Tibial nerve (tissue), 4 donors: ENCODE measurements around the gene ZBED4. TPM values are rescaled to one million over a fixed set of nuclear protein-coding genes. Genes with fewer than 3 reads are reported as not detected.

ENCODE experiments used
- DNase-seq, 2 donors: peaks; one replicate each; pipeline ENCODE4 v3.0.0-alpha.2; 2019; ENCODE audit warnings: low spot score in 2 of 2
- H3K27ac ChIP-seq, 4 donors: fragments of 200-600 bp; sonication (generic) in 3 of 4; one replicate each; pipeline ENCODE4 v1.5.1; 2017 to 2019; ENCODE audit warnings: mild to moderate bottlenecking in 1 of 4
- H3K27me3 ChIP-seq, 2 donors: fragments of 200-600 bp; sonication (generic) in 1 of 2; one replicate each; pipeline versions ENCODE4 v1.5.1 to v1.6.0; 2017 to 2019
- H3K36me3 ChIP-seq, 3 donors: fragments of 200-600 bp; sonication (generic); one replicate each; pipeline ENCODE4 v1.5.1; 2018 to 2019
- H3K4me1 ChIP-seq, 4 donors: fragments of 200-600 bp; sonication (generic) in 3 of 4; one replicate each; pipeline ENCODE4 v1.5.1; 2017 to 2019
- H3K4me3 ChIP-seq, 4 donors: fragments of 200-600 bp; sonication (generic) in 3 of 4; one replicate each; pipeline ENCODE4 v1.5.1; 2017 to 2019; ENCODE audit warnings: mild to moderate bottlenecking in 1 of 4, moderate library complexity in 1 of 4
- H3K9me3 ChIP-seq, 4 donors: fragments of 200-600 bp; sonication (generic) in 3 of 4; one replicate each; pipeline ENCODE4 v1.5.1; 2017 to 2019
- CTCF ChIP-seq, 5 experiments: fragments of 200-600 bp in 3 of 5; fragments of 450-650 bp in 2 of 5; sonication (generic) in 3 of 5; IDR thresholded peaks; one replicate each; pipeline ENCODE4 v1.5.1; 2016 to 2019; ENCODE audit warnings: antibody characterized with exemption in 5 of 5, mild to moderate bottlenecking in 3 of 5, moderate library complexity in 2 of 5
- EP300 ChIP-seq, 2 donors: sonication (generic); formaldehyde crosslinking; IDR thresholded peaks; one replicate each; pipeline ENCODE4 v1.6.1; 2017; ENCODE audit warnings: antibody characterized with exemption in 2 of 2, mild to moderate bottlenecking in 1 of 2
- POLR2A ChIP-seq, 2 donors: fragments of 450-650 bp; IDR thresholded peaks; one replicate each; pipeline ENCODE4 v1.6.1; 2017; ENCODE audit warnings: antibody characterized with exemption in 2 of 2, mild to moderate bottlenecking in 2 of 2, moderate library complexity in 2 of 2
- WGBS, 2 donors: methylation state at CpG; one replicate each; pipeline ENCODE4 v1.1.5; 2018; 5-methylcytosine and 5-hydroxymethylcytosine counted together
- total RNA-seq, 4 donors: library from RNA; depleted of rRNA; stranded (reverse); fragments of >200 nt; gene quantifications; one replicate each; pipeline ENCODE4 v1.1.0, GENCODE V29; 2016

Gene ZBED4
- total RNA-seq, 4 donors from 2014 or later: 5.9 to 12.3 (median 7.3) TPM

DNA sequence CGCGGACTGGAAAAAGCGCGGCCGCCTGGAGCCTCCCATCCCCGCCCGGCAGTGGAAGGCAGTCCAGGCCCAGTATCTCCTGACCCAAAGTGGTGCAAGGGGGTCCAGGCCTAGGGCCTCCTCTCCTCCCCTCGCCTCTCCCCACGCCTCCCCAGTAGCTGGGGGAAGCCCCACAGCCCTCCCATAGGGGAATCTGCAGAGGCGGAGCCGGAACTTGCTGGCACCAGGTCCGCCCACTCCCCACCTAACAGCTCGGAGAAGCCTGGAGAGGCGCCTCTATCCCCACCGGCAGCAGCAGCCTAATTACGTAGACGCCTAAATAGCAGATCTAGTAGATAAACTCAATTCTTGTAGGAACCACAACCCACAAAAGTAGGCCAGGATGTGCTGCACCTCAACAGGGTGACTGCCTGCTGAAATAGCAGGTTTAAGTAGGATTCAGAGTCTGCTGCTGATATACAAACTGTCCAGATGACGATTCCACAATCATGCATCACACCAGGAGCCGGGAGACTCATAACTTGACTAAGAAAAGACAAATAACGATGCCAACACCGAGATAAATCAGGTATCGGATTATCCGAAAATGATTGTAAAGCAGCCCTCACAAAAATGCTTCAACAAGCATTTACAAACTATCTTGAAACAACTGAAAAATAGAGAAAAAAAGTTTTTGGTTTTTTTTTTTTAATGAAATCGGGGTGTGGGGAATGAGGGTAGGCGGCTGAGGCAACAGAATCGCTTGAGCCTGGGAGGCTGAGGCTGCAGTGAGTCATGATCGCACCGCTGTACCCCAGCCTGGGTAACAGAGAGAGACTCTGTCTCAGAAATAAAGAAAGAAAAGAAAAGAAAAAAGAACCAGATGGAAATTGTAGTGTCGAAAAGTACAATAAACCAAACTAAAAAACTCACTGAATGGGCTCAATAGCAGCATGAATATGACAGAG, 14.6 kb upstream of the ZBED4 start:
- H3K36me3 ChIP-seq: no peaks in the 10 kb centered on the region
- 61 to 72% methylated on average over 24 to 28 of the region's 29 CpGs for WGBS, 2 donors
- H3K4me3 ChIP-seq: no peak overlapping the region
- H3K27ac ChIP-seq: peak overlapping the region in 1 of 4 donors; percentile 51
- DNase-seq: no peak
- TF ChIP-seq EP300 (IDR thresholded peaks at IDR 0.05): no peak
- H3K27me3 ChIP-seq: peaks cover 0 to 8% of the 10 kb centered on the region in 2 donors
- H3K4me1 ChIP-seq: no peaks in the 10 kb centered on the region
- H3K9me3 ChIP-seq: no peaks in the 10 kb centered on the region

DNA sequence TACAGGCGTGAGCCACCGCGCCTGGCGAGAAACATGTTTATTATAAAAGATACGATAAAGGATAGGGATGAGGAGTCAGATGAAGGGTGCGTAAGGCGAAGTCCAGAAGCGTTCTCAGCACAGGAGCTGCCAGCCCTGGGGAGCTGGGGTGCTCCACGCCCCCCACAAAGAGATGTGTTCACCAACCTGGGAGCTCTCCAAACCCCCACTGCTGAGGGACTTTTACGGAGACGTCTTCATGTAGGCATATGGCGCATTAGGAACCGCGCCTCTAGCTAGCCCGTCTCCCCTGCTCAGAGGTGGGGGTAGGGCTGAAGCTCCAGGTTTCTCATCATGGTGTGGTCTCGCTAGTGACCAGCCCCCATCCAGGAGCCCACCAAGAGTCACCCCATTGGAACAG, 8.4 kb upstream of the ZBED4 start:
- TF ChIP-seq CTCF (IDR thresholded peaks at IDR 0.05) (no peak), EP300 (IDR thresholded peaks at IDR 0.05) (no peak), POLR2A (IDR thresholded peaks at IDR 0.05) (no peak)
- 83 to 88% methylated on average over 15 to 16 of the region's 16 CpGs for WGBS, 2 donors
- H3K4me3 ChIP-seq: no peak overlapping the region
- DNase-seq: no peak
- H3K4me1 ChIP-seq: peaks cover 0 to 22% (median 17%) of the 10 kb centered on the region in 4 donors
- H3K27ac ChIP-seq: no peak overlapping the region
- H3K36me3 ChIP-seq: no peaks in the 10 kb centered on the region
- H3K9me3 ChIP-seq: no peaks in the 10 kb centered on the region
- H3K27me3 ChIP-seq: peaks cover 3 to 38% of the 10 kb centered on the region in 2 donors

GRCh38 chr22:49845666-49846459, 7.8 kb upstream of the ZBED4 start:
- Histone ChIP-seq H3K4me1 (peaks cover 0 to 22% (median 17%) of the 10 kb centered on the region in 4 donors), H3K27ac (no peak overlapping the region), H3K9me3 (no peaks in the 10 kb centered on the region), H3K27me3 (peaks cover 3 to 44% of the 10 kb centered on the region in 2 donors), H3K4me3 (no peak overlapping the region), H3K36me3 (no peaks in the 10 kb centered on the region)
- no peak for DNase-seq
- TF ChIP-seq POLR2A (IDR thresholded peaks at IDR 0.05) (no peak), CTCF (IDR thresholded peaks at IDR 0.05) (no peak), EP300 (IDR thresholded peaks at IDR 0.05) (no peak)
- 73 to 80% methylated on average over 19 of the region's 19 CpGs for WGBS, 2 donors

DNA sequence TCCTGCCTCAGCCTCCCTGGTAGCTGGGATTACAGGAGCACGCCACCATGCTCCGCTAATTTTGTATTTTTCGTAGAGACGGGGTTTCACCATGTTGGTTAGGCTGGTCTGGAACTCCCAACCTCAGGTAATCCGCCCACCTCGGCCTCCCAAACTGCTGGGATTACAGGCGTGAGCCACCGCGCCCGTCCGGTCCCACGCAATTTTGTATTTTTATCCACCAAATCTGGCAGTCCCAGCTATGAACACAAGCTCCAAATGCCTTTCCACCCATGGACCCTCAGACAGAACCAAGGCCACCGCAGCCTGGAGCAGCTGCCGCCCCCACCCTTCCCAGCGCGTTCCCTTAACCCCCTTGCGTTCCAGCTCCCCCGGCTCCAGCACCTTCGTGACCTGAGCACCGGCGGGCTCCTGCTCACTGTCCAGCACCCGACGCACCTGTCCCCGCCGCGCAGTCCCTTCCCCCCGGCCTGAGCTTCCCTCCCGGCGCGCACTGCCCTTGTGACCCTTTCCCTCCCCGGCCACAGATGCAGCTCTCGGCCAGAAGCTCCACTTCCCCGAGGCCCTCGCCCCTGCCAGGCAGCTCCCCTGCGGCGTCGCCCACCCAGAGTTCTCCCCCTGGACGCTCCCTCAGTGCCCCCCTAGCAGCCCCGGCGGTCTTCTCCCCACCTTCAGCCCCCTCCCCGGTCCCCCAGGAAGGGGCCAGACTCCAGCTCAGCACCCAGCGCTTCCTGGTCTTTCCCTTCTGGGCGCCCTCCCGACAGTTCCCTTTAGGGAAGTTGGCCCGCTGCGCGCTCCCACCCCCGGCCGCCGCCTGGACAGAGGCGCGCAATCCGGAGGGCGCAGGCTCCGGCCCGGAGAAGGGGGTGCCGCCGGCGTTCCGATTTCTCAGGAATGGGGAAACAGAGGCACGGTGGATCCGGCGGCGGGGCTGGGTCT, 5.6 kb upstream of the ZBED4 start:
- no peaks in the 10 kb centered on the region for H3K36me3 ChIP-seq
- H3K4me1 ChIP-seq: peaks cover 0 to 29% (median 17%) of the 10 kb centered on the region in 4 donors
- no peak overlapping the region for H3K27ac ChIP-seq
- TF ChIP-seq EP300 (IDR thresholded peaks at IDR 0.05): no peak
- no peak for TF ChIP-seq CTCF (IDR thresholded peaks at IDR 0.05)
- TF ChIP-seq POLR2A (IDR thresholded peaks at IDR 0.05): no peak
- peaks cover 3 to 46% of the 10 kb centered on the region in 2 donors for H3K27me3 ChIP-seq
- no peak for DNase-seq
- 19 to 20% methylated on average over 60 to 63 of the region's 64 CpGs for WGBS, 2 donors
- peak overlapping the region; percentile 17 to 53 (median 31) for H3K4me3 ChIP-seq
- no peaks in the 10 kb centered on the region for H3K9me3 ChIP-seq

GRCh38 chr22:49848690-49849160, 4.9 kb upstream of the ZBED4 start:
- Histone ChIP-seq H3K27me3 (peaks cover 3 to 46% of the 10 kb centered on the region in 2 donors), H3K4me1 (peaks cover 0 to 30% (median 17%) of the 10 kb centered on the region in 4 donors), H3K9me3 (no peaks in the 10 kb centered on the region), H3K4me3 (peak overlapping the region; percentile 22 to 53 (median 34)), H3K27ac (no peak overlapping the region), H3K36me3 (no peaks in the 10 kb centered on the region)
- TF ChIP-seq POLR2A (IDR thresholded peaks at IDR 0.05): no peak
- TF ChIP-seq CTCF (IDR thresholded peaks at IDR 0.05): no peak
- TF ChIP-seq EP300 (IDR thresholded peaks at IDR 0.05): no peak
- DNase-seq: no peak
- 0 to 1% methylated on average over 10 to 40 of the region's 51 CpGs for WGBS, 2 donors
